Fibroblast of lung (primary cell): ENCODE results near the gene OSTN. TPM values are rescaled to one million over a fixed set of nuclear protein-coding genes. Genes with fewer than 3 reads are reported as not detected.

Experiments
- DNase-seq, 2 donors: peaks; one replicate each; pipeline versions ENCODE4 v3.0.0 to v3.0.0-alpha.2; 2010; ENCODE audit warnings: low read depth in 2 of 2
- H2AFZ ChIP-seq: 2 replicates; pipeline ENCODE4 v1.5.1; 2012; ENCODE audit warnings: low read length, control low read depth, inconsistent platforms
- H3K27ac ChIP-seq: 2 replicates; pipeline ENCODE4 v1.5.1; 2011; ENCODE audit warnings: low read length, control low read depth; ENCODE audit not compliant: insufficient read depth
- H3K27me3 ChIP-seq: 2 replicates; pipeline ENCODE4 v1.5.1; 2011; ENCODE audit warnings: mild to moderate bottlenecking, low read length; ENCODE audit not compliant: control insufficient read depth, insufficient read depth
- H3K36me3 ChIP-seq: 2 replicates; pipeline ENCODE4 v1.5.1; 2011; ENCODE audit warnings: low read length; ENCODE audit not compliant: control insufficient read depth, insufficient read depth
- H3K4me1 ChIP-seq: 2 replicates; pipeline ENCODE4 v1.5.1; 2011; ENCODE audit warnings: low read length; ENCODE audit not compliant: control insufficient read depth, insufficient read depth; ENCODE audit errors: extremely low read depth
- H3K4me2 ChIP-seq: 2 replicates; pipeline ENCODE4 v1.5.1; 2011; ENCODE audit warnings: low read length, control low read depth; ENCODE audit not compliant: insufficient read depth; ENCODE audit errors: extremely low read depth
- H3K4me3 ChIP-seq, 4 experiments: fragments of 200-600 bp in 1 of 4; sonication (generic) in 1 of 4; replicated peaks in 1 of 4; 2 replicates each; pipeline ENCODE4 v1.5.1; 2011 to 2016; ENCODE audit warnings: low read length in 4 of 4, low read depth in 3 of 4, mild to moderate bottlenecking in 3 of 4, control low read depth in 2 of 4, inconsistent platforms in 1 of 4, mixed read lengths in 1 of 4; ENCODE audit not compliant: insufficient read depth in 1 of 4; ENCODE audit errors: control extremely low read depth in 1 of 4
- H3K79me2 ChIP-seq: 2 replicates; pipeline ENCODE4 v1.5.1; 2012; ENCODE audit warnings: mild to moderate bottlenecking, low read length, inconsistent platforms; ENCODE audit not compliant: control insufficient read depth, insufficient read depth
- H3K9ac ChIP-seq: 2 replicates; pipeline ENCODE4 v1.5.1; 2011; ENCODE audit warnings: mild to moderate bottlenecking, low read length, control low read depth; ENCODE audit not compliant: insufficient read depth
- H3K9me3 ChIP-seq: 2 replicates; pipeline ENCODE4 v1.5.1; 2012; ENCODE audit warnings: low read depth, low read length; ENCODE audit not compliant: control insufficient read depth, insufficient read depth
- H4K20me1 ChIP-seq: 2 replicates; pipeline ENCODE4 v1.5.1; 2011; ENCODE audit warnings: low read length; ENCODE audit not compliant: control insufficient read depth, insufficient read depth; ENCODE audit errors: extremely low read depth
- CTCF ChIP-seq, 2 donors: IDR thresholded peaks in 1 of 2; conservative IDR thresholded peaks in 1 of 2; 1 replicate in 1 of 2; 2 replicates in 1 of 2; pipeline ENCODE4 v1.5.1; 2011 to 2012; ENCODE audit warnings: low read length in 2 of 2, control low read depth in 1 of 2, inconsistent platforms in 1 of 2, low read depth in 1 of 2, mild to moderate bottlenecking in 1 of 2
- EZH2 ChIP-seq: IDR thresholded peaks from 2 replicates; pipeline ENCODE4 v1.5.1; 2012; ENCODE audit warnings: low read length, control low read depth, mild to moderate bottlenecking; ENCODE audit errors: missing control alignments
- polyA plus RNA-seq, 2 donors: library from polyadenylated mRNA; depleted of rRNA in 1 of 2; stranded (reverse) in 1 of 2; unstranded in 1 of 2; fragments of >200 nt; gene quantifications; 2 replicates each; pipeline ENCODE4 v1.2.1, GENCODE V29; 2011 to 2012; ENCODE audit warnings: missing spikeins in 1 of 2
- total RNA-seq: library from RNA; depleted of rRNA; stranded (reverse); fragments of >200 nt; gene quantifications from 2 replicates; pipeline ENCODE4 v1.2.1, GENCODE V29; 2014

Gene OSTN
- total and polyA plus RNA-seq, 2 donors (not counting 1 experiment from before 2014, with no cell fraction given), result 0.34 to 31.9 TPM

DNA sequence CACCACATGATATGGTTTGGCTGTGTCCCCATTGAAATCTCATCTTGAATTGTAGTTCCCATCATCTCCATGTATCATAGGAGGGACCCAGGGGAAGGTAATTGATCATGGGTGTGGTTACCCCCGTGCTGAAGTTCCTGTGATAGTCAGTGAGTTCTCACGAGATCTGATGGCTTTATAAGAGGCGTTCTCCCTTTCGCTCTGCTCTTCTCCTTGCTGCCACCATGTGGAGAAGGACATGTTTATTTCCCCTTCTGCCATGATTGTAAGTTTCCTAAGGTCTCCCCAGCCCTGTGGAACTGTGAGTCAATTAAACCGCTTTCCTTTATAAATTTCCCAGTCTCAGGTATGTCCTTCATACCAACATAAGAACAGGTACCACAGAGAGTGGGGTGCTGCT lies 21.9 kb downstream of the OSTN start:
- no peak overlapping the region for H3K27ac ChIP-seq
- H2AFZ ChIP-seq, result no peak overlapping the region
- DNase-seq, result no peak
- no peak overlapping the region for H3K9ac ChIP-seq
- no peaks in the 10 kb centered on the region for H3K79me2 ChIP-seq
- no peaks in the 10 kb centered on the region for H3K36me3 ChIP-seq
- no peaks in the 10 kb centered on the region for H4K20me1 ChIP-seq
- H3K4me3 ChIP-seq, result no peak overlapping the region
- H3K4me1 ChIP-seq, result no peaks in the 10 kb centered on the region
- no peaks in the 10 kb centered on the region for H3K27me3 ChIP-seq
- H3K4me2 ChIP-seq, result no peak overlapping the region
- TF ChIP-seq EZH2, result no peak
- no peaks in the 10 kb centered on the region for H3K9me3 ChIP-seq

GRCh38 chr3:191221638-191222037 lies 22.6 kb downstream of the OSTN start:
- TF ChIP-seq CTCF (conservative IDR thresholded peaks at IDR 0.05 in 1 of 2, IDR thresholded peaks at IDR 0.05 in 1 of 2; ENCODE audit: low read depth in 1 of 2, low read length in 2 of 2) (no peak), EZH2 (no peak)
- Histone ChIP-seq H3K27ac (no peak overlapping the region), H3K27me3 (no peaks in the 10 kb centered on the region), H3K4me3 (no peak overlapping the region), H3K79me2 (no peaks in the 10 kb centered on the region), H3K36me3 (no peaks in the 10 kb centered on the region), H3K9ac (no peak overlapping the region), H3K9me3 (no peaks in the 10 kb centered on the region), H2AFZ (no peak overlapping the region), H4K20me1 (no peaks in the 10 kb centered on the region), H3K4me1 (no peaks in the 10 kb centered on the region), H3K4me2 (no peak overlapping the region)
- DNase-seq, result no peak

DNA sequence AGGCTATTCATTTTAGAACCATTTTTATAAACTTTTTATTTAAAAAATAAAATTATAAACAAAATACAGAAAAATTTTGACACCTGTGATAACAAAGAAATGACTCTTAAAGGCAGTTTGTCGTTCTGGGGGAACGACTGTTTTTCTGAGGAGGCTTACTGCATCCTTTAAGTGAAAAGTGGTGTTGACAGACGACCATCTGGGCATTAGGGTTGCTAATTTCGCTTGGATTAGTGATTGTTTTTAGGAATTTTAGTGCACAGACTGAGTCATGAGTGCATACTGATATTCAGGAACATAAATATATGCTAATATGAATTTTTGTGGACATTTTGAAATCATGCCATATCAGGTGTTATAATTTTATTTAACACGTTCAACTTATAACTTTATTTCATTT lies 28.5 kb downstream of the OSTN start:
- H3K4me1 ChIP-seq, result no peaks in the 10 kb centered on the region
- no peak overlapping the region for H3K27ac ChIP-seq
- no peak overlapping the region for H3K4me2 ChIP-seq
- no peaks in the 10 kb centered on the region for H3K79me2 ChIP-seq
- no peaks in the 10 kb centered on the region for H3K36me3 ChIP-seq
- no peak overlapping the region for H3K4me3 ChIP-seq
- H2AFZ ChIP-seq, result no peak overlapping the region
- no peaks in the 10 kb centered on the region for H3K9me3 ChIP-seq
- no peaks in the 10 kb centered on the region for H3K27me3 ChIP-seq
- no peaks in the 10 kb centered on the region for H4K20me1 ChIP-seq
- no peak for DNase-seq
- TF ChIP-seq EZH2, result no peak
- no peak overlapping the region for H3K9ac ChIP-seq

DNA sequence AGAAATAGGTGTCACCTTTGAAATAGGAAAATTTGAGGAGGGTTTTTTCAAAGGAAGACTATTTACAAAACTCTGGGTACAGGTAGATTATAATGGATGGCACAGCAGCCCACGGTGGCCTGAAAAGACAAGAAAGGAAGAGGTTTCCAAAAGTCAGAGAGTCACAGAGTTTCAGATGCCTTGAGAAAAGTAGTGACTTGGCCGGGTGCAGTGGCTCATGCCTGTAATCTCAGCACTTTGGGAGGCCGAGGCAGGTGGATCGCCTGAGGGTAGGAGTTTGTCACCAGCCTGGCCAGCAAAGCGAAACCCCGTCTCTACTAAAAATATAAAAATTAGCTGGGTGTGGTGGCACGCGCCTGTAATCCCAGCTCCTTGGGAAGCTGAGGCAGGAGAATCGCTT lies 35.2 kb downstream of the OSTN start:
- H3K4me1 ChIP-seq, result peaks cover 14% of the 10 kb centered on the region
- no peaks in the 10 kb centered on the region for H4K20me1 ChIP-seq
- no peak for DNase-seq
- H3K27ac ChIP-seq, result no peak overlapping the region
- no peak overlapping the region for H3K4me2 ChIP-seq
- H3K4me3 ChIP-seq, result no peak overlapping the region
- H3K36me3 ChIP-seq, result no peaks in the 10 kb centered on the region
- no peaks in the 10 kb centered on the region for H3K27me3 ChIP-seq
- no peaks in the 10 kb centered on the region for H3K79me2 ChIP-seq
- no peak for TF ChIP-seq EZH2
- no peak for TF ChIP-seq CTCF (conservative IDR thresholded peaks at IDR 0.05 in 1 of 2, IDR thresholded peaks at IDR 0.05 in 1 of 2; ENCODE audit: low read depth in 1 of 2, low read length in 2 of 2)
- H3K9me3 ChIP-seq, result no peaks in the 10 kb centered on the region
- H2AFZ ChIP-seq, result no peak overlapping the region
- no peak overlapping the region for H3K9ac ChIP-seq
